H4 (cell line): ENCODE results near the gene ENPP3. TPM values are rescaled to one million over a fixed set of nuclear protein-coding genes. Genes with fewer than 3 reads are reported as not detected.

Experiments
- DNase-seq: peaks from one replicate; pipeline ENCODE4 v3.0.0-alpha.2; 2015; ENCODE audit warnings: low spot score
- total RNA-seq: library from RNA; depleted of rRNA; stranded (reverse); fragments of >200 nt; shearing (Covaris generic); gene quantifications from 2 replicates; pipeline ENCODE4 v1.2.3, GENCODE V29; 2014

Gene ENPP3
- total RNA-seq, 1 experiment from 2014 or later = not detected

GRCh38 chr6:131642987-131643611 is 6.0 kb downstream of the ENPP3 start:
- no peak for DNase-seq

- DNase-seq = no peak
These were observed 6.9 kb downstream of the ENPP3 start for GRCh38 chr6:131643855-131644460.

- no peak for DNase-seq
These were observed 7.8 kb downstream of the ENPP3 start for GRCh38 chr6:131644921-131645320.

- DNase-seq = no peak
These were observed 8.7 kb downstream of the ENPP3 start for GRCh38 chr6:131645846-131646245.

GRCh38 chr6:131646249-131646670 is 9.2 kb downstream of the ENPP3 start:
- DNase-seq = no peak

- DNase-seq = no peak
These were observed 14.7 kb downstream of the ENPP3 start for GRCh38 chr6:131651782-131652181.

- DNase-seq = no peak
These were observed 15.4 kb downstream of the ENPP3 start for GRCh38 chr6:131652472-131652871.

- DNase-seq = peak; percentile 6
These were observed 17.2 kb downstream of the ENPP3 start for GRCh38 chr6:131654326-131654725.

- DNase-seq = no peak
These were observed 18.3 kb downstream of the ENPP3 start for GRCh38 chr6:131655387-131655786.

GRCh38 chr6:131655951-131656350 is 18.8 kb downstream of the ENPP3 start:
- DNase-seq = no peak

GRCh38 chr6:131656667-131657066 is 19.6 kb downstream of the ENPP3 start:
- no peak for DNase-seq

GRCh38 chr6:131657222-131657621 is 20.1 kb downstream of the ENPP3 start:
- no peak for DNase-seq

- no peak for DNase-seq
These were observed 20.6 kb downstream of the ENPP3 start for GRCh38 chr6:131657630-131658111.

GRCh38 chr6:131658287-131658686 is 21.2 kb downstream of the ENPP3 start:
- no peak for DNase-seq

GRCh38 chr6:131660195-131660594 is 23.1 kb downstream of the ENPP3 start:
- no peak for DNase-seq

- no peak for DNase-seq
These were observed 26.6 kb downstream of the ENPP3 start for GRCh38 chr6:131663578-131664165.

- no peak for DNase-seq
These were observed 32.8 kb downstream of the ENPP3 start for GRCh38 chr6:131669891-131670290.

- no peak for DNase-seq
These were observed 36.1 kb downstream of the ENPP3 start for GRCh38 chr6:131673184-131673583.

- DNase-seq = no peak
These were observed 41.3 kb downstream of the ENPP3 start for GRCh38 chr6:131678442-131678841.

- DNase-seq = no peak
These were observed 43.8 kb downstream of the ENPP3 start for GRCh38 chr6:131680868-131681267.

GRCh38 chr6:131681585-131681984 is 44.5 kb downstream of the ENPP3 start:
- no peak for DNase-seq

GRCh38 chr6:131682442-131682841 is 45.3 kb downstream of the ENPP3 start:
- DNase-seq = no peak

GRCh38 chr6:131683479-131683878 is 46.4 kb downstream of the ENPP3 start:
- no peak for DNase-seq
